GM13976 (cell line): Measurements from ENCODE around the gene HDAC5.
"Not testable (repeated sequence)": the region's sequence is repeated elsewhere in the genome, so short reads cannot be mapped to it uniquely, and the experiment has no call there.

Experiments used
- DNase-seq: peaks from one replicate; pipeline ENCODE4 v3.0.0; 2012; ENCODE audit warnings: low spot score
- in situ Hi-C: fragments of 300-500 bp; cut with MboI; formaldehyde crosslinking; loops from one replicate; pipeline ENCODE4 v1.12.0; 2022; ENCODE audit warnings: low sequenced_read_pairs, mixed read lengths, inconsistent platforms; ENCODE audit not compliant: unreplicated experiment
- TF ChIP-seq, protein P1 (sequence below): IDR thresholded peaks from 2 replicates; pipeline ENCODE4 v1.5.1; 2012; ENCODE audit warnings: borderline replicate concordance, mild to moderate bottlenecking; ENCODE audit not compliant: insufficient read depth; ENCODE audit errors: extremely low read depth, missing control alignments, control extremely low read depth

HDAC5 gene

DNA sequence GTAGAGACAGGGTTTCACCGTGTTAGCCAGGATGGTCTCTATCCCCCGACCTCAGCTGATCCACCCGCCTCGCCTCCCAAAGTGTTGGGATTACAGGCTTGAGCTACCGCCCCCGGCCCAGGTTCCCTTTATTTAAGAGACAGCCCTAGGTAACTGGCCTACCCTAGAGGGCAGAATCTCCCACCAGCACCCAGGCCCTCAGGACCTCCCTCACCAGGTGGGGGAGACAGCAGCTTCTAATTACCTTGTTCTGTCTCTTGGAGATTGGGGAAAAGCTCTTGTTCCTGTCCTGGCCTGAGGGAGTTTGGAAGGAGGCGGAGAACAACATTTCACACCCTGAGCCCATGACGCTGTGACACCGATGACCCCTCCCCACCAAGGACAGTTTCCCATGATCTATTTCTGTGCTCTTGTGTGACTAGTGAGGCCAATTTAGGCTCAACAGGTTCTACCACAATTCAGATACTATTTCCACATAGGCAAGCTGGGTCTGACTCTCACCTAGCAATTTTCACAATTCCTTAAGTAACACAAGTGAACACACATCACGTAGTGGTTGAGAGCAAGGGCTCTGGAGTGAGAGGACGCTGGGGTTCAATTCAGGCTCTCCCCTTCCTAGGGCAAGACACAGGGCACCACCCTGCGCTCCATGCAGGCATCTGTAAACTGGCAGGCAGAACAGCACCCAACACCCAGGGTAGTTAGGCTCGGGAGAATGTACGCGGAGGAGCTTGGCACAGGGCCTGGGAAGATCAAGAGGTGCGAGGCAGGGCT lies 20.4 kb downstream of the HDAC5 start:
- no peak for DNase-seq
- TF ChIP-seq, protein P1, sequence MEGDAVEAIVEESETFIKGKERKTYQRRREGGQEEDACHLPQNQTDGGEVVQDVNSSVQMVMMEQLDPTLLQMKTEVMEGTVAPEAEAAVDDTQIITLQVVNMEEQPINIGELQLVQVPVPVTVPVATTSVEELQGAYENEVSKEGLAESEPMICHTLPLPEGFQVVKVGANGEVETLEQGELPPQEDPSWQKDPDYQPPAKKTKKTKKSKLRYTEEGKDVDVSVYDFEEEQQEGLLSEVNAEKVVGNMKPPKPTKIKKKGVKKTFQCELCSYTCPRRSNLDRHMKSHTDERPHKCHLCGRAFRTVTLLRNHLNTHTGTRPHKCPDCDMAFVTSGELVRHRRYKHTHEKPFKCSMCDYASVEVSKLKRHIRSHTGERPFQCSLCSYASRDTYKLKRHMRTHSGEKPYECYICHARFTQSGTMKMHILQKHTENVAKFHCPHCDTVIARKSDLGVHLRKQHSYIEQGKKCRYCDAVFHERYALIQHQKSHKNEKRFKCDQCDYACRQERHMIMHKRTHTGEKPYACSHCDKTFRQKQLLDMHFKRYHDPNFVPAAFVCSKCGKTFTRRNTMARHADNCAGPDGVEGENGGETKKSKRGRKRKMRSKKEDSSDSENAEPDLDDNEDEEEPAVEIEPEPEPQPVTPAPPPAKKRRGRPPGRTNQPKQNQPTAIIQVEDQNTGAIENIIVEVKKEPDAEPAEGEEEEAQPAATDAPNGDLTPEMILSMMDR: no peak
- in situ Hi-C loops: no loop called here

DNA sequence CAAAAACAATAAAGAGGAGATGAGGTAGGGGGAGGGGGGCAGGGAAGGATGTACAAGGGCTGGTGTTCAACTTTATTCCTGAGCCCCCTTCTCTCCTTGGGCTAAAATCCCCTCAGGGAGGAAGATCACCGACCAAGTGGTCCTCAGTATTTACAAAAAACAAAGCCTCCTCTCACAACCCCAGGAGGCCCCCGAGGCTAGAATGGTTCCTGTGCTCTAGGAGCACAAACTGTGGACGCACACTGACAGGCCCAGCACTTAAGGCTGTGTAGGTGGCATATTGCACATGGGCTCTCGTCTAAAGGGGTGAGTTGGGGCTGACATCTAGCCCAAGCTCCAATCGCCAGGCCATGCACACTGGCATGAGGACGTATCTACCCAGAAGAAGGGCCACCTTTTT lies 21.6 kb downstream of the HDAC5 start:
- DNase-seq, in situ Hi-C loops: not testable (repeated sequence)

DNA sequence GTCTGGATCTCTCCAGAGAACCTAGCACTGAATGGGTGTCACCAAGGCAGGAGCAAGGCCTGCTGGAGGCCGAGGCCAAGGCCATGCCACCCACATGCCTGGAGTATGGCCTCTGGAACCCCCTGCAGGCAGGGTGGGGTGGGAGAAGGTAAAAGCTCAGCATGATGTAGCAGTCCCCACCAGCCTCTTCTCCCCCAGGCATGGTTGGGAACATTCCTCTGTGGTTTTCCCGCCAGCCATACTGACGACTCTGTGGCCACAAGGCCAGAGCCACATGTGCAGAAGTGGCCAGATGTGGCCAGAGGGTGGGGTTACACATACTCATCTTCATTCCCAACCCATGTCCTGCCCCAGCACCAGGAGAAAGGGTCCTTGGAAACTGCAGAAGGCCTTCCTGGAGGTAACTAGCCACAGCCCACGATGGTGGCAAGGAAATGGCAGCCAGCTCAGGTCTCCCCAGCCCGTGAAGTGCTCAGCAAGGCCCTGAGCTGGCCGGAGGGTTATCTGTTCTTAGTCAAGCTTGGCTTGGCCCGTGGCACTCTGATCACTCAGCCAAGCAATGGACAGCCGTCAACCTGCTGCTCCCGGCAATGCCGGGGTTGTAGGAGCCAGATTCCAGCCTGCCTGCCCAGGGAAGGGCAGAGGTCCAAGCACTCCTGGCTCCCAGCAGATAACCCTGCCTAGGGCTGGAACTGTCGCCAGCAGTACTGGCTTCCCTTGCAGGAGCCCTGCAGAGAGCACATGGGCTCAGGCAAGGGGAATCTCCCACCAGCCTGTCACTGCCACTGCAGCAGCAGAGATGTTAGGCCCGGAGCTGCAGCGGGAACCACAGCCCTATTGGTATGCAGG lies 26.1 kb downstream of the HDAC5 start:
- TF ChIP-seq, protein P1: no peak
- no peak for DNase-seq
- in situ Hi-C loops: no loop called here

DNA sequence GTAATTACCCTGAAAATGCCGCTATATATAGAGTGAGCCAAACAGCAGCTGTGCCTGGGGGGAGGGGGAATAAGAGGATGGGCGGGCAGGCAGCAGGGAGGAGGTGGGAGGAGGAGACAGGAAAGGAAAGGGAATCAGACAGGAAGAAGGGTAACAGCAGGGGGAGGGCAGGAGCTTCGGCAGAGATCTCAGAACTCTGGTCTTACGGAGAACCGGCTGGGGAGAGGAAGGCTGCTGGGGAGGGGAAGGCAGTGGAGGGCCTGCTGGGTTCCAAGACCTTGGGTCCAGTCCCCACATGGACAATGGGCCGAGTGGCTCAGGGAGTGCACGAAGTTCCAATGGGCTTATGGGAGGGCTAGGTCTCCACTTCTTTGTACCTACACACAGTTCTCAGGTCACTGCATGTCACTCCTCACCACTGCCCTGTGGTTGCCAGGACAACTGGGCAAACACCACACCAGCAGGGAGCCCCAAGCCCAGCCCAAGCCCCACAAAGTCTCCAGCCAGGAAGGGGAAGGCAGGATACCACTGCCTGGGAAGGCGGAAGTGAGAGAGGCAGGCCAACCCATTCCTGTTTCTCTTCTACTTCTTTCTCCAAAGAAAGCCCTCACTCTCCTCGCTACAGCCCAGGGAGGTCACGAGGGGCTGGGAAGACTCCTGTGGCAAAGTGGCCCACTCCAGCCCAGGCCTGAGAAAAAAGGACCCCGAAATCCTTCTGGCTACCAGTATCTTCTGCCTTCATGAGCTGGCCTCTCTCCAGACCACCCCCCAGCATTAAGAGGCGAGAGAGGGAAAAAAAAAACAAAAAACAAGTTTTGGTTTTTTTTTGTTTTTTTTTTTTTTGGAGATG lies 27.6 kb downstream of the HDAC5 start:
- DNase-seq: peak; percentile 61
- in situ Hi-C loops: no loop called here
- TF ChIP-seq, protein P1: no peak

DNA sequence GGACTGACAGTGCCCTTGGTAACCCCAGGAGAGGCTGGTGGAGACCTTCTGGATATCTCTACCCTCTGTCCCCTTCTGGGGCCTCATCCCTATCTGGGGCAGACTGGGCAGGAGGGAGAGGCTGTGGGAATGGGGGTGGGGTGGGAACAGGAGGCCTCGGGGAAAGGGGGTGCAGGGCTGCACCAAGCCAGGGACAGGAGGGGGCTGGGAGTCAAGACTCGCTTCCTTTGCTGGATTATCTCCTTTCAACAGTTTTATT lies 28.1 kb downstream of the HDAC5 start:
- in situ Hi-C loops: no loop called here
- no peak for DNase-seq
- TF ChIP-seq, protein P1: no peak

DNA sequence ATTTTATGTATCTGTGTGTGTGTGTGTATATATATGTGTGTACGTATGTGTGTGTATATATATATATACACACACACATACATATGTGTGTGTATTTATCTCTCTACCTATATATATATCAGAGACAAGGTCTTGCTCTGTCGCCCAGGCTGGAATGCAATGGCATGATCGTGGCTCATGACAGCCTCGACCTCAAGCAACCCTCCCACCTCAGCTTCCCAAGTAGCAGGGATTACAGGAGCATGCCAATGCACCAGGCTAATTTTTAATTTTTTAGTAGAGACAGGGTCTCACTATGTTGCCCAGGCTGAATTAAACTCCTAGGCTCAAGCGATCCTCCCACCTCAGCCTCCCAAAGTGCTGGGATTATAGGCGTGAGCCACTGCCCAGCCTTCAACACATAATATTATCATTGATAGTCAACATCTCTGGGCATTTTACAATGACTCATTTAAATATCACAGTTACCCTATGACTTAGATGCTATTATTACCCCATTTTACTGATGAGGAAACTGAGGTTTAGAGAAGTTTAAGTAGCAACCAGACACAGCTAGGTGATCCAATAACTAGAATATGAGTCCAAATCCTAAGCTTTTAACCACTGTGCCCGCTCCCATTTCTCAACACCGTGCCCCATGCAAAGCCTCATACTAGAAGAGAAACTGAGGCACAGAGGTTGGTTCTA lies 28.6 kb downstream of the HDAC5 start:
- in situ Hi-C loops: no loop called here
- TF ChIP-seq, protein P1: no peak
- no peak for DNase-seq
